ENCODE measurements around the gene TOMT. TPM values are rescaled to one million over a fixed set of nuclear protein-coding genes. Genes with fewer than 3 reads are reported as not detected.

Gene TOMT
- not detected for total RNA-seq (2021; ENCODE audit: unreplicated experiment)
- not detected in 2 replicates for polyA plus RNA-seq (2012)
- Bru-seq, nascent RNA: percentile 12 among the genes with signal in this experiment
- BruChase-seq, experiment 1, labeled RNA remaining after a 6-hour chase: percentile 36 among the genes with signal in this experiment
- BruChase-seq, experiment 2, labeled RNA remaining after a 2-hour chase: not detected
- long read RNA-seq: 0 reads

- DNase-seq (ENCODE audit: low read depth, low spot score) (no peak), ATAC-seq (no peak)
- CTCF ChIA-PET: no interaction called here
- intact Hi-C loops (cut with micrococcal nuclease): no loop called here
- RAD21 ChIA-PET (ENCODE audit: low non-redundant PET in 1 of 2, low total read pairs in 2 of 2, uncharacterized antibody in 2 of 2, unreplicated experiment in 2 of 2): interaction anchor here in 1 of 2 experiments (0.6 kb wide), 1 partner anchor 21 kb away, joined by 5 read pairs; no protein-coding TSS in a partner anchor
- Histone ChIP-seq H2AFZ (ENCODE audit: low read depth, low read length, poor library complexity, severe bottlenecking) (no peak within 1 kb of the TSS), H3K9me2 (ENCODE audit: insufficient read depth) (no peaks in the 10 kb centered on the region), H3K27me3 (ENCODE audit: insufficient read depth, low read length) (no peaks in the 10 kb centered on the region), H3K9me3 (ENCODE audit: control insufficient read depth in 1 of 2, insufficient read depth in 1 of 2, low read depth in 1 of 2, low read length in 2 of 2) (no peaks in the 10 kb centered on the region), H3K4me1 (ENCODE audit: control insufficient read depth in 1 of 2, insufficient read depth in 2 of 2, low read length in 2 of 2) (peaks cover 11 to 18% of the 10 kb centered on the region in 2 experiments; a peak in 3 of 4 replicates), H4K20me1 (ENCODE audit: insufficient read depth) (no peaks in the 10 kb centered on the region), H3K9ac (ENCODE audit: low read length) (no peak within 1 kb of the TSS), H3K79me2 (ENCODE audit: insufficient read depth, low read length) (peaks cover 22% of the 10 kb centered on the region), H3K4me3 (replicated peaks in 1 of 2; ENCODE audit: low read depth in 1 of 2, low read length in 2 of 2) (no peak within 1 kb of the TSS), H3K36me3 (ENCODE audit: control insufficient read depth in 1 of 2, insufficient read depth in 2 of 2, low read length in 2 of 2) (no peaks in the 10 kb centered on the region), H3K27ac (ENCODE audit: low read depth, low read length) (no peak within 1 kb of the TSS), H3K4me2 (ENCODE audit: low read length) (no peak within 1 kb of the TSS)
- TF ChIP-seq YY1 (IDR thresholded peaks at IDR 0.05; ENCODE audit: extremely low read depth, insufficient replicate concordance, low read depth, low read length): no peak
- no peak for TF ChIP-seq ZNF274 (IDR thresholded peaks at IDR 0.05; ENCODE audit: low read depth, low read length)
- TF ChIP-seq CBX3 (IDR thresholded peaks at IDR 0.05; ENCODE audit: low read depth): no peak
- no peak for TF ChIP-seq SRF (IDR thresholded peaks at IDR 0.05; ENCODE audit: low read depth)
- TF ChIP-seq REST (IDR thresholded peaks at IDR 0.05; ENCODE audit: low read depth): no peak
- no peak for TF ChIP-seq TCF7L2 (IDR thresholded peaks at IDR 0.05; ENCODE audit: borderline replicate concordance, extremely low read depth, insufficient read depth, insufficient read length)
- TF ChIP-seq EGR1 (IDR thresholded peaks at IDR 0.05; ENCODE audit: low read depth): no peak
- no peak for TF ChIP-seq SIN3A (IDR thresholded peaks at IDR 0.05; ENCODE audit: low read depth)
- no peak for TF ChIP-seq ZFX (IDR thresholded peaks at IDR 0.05)
- TF ChIP-seq SP1 (IDR thresholded peaks at IDR 0.05; ENCODE audit: low read depth): no peak
- TF ChIP-seq FOSL1 (IDR thresholded peaks at IDR 0.05; ENCODE audit: low read depth): no peak
- no peak for TF ChIP-seq CEBPB (IDR thresholded peaks at IDR 0.05; ENCODE audit: low read depth)
- TF ChIP-seq ELF1 (IDR thresholded peaks at IDR 0.05; ENCODE audit: borderline replicate concordance, low read depth): no peak
- POLR2A ChIA-PET: no interaction called here
- no TSS peak for BruUV-seq (replicated peaks)
These were observed at the start of gene TOMT for GRCh38 chr11:72105888-72106287. TOMT (plus strand) TSS chr11:72105924; CDS start chr11:72105952, 28 bp downstream.

Measured in HCT116 (cell line).